ENCODE results near the gene CHMP2A.

Gene CHMP2A

GRCh38 chr19:58515259-58515658 is 39.6 kb downstream of the CHMP2A start:
- no peak for DNase-seq (ENCODE audit: low read depth in 1 of 2, low spot score in 1 of 2)
- Histone ChIP-seq H3K27me3 (ENCODE audit: insufficient read depth, poor library complexity, severe bottlenecking) (no peaks in the 10 kb centered on the region), H3K4me3 (replicated peaks; ENCODE audit: insufficient read depth, low read length) (no peak overlapping the region), H3K27ac (replicated peaks) (no peak overlapping the region)
- TF ChIP-seq POLR2AphosphoS5 (IDR thresholded peaks at IDR 0.05; ENCODE audit: low read depth), result no peak
- no peak for TF ChIP-seq CTCF (IDR thresholded peaks at IDR 0.05; ENCODE audit: insufficient read depth, low read length)
- TF ChIP-seq GABPA (IDR thresholded peaks at IDR 0.05; ENCODE audit: low read depth), result no peak
- TF ChIP-seq SPI1 (IDR thresholded peaks at IDR 0.05; ENCODE audit: borderline replicate concordance, low read depth), result no peak
- TF ChIP-seq REST (IDR thresholded peaks at IDR 0.05; ENCODE audit: insufficient replicate concordance, low read depth), result no peak

- H3K4me3 ChIP-seq (replicated peaks; ENCODE audit: insufficient read depth, low read length), result peak overlapping the region; percentile 65
These were observed 40.3 kb downstream of the CHMP2A start for GRCh38 chr19:58514564-58515022.

More at GRCh38 chr19:58514564-58515022, 40.3 kb downstream of the CHMP2A start:
- peak overlapping the region; percentile 72 for H3K27ac ChIP-seq (replicated peaks)
- TF ChIP-seq REST (IDR thresholded peaks at IDR 0.05; ENCODE audit: insufficient replicate concordance, low read depth) (no peak), SPI1 (IDR thresholded peaks at IDR 0.05; ENCODE audit: borderline replicate concordance, low read depth) (no peak), GABPA (IDR thresholded peaks at IDR 0.05; ENCODE audit: low read depth) (no peak), CTCF (IDR thresholded peaks at IDR 0.05; ENCODE audit: insufficient read depth, low read length) (no peak), POLR2AphosphoS5 (IDR thresholded peaks at IDR 0.05; ENCODE audit: low read depth) (no peak)
- no peak for DNase-seq (ENCODE audit: low read depth in 1 of 2, low spot score in 1 of 2)
- no peaks in the 10 kb centered on the region for H3K27me3 ChIP-seq (ENCODE audit: insufficient read depth, poor library complexity, severe bottlenecking)
